HCT116 (cell line): ENCODE data around the gene CACNA1C.

Experiments
- POLR2A ChIP-seq: IDR thresholded peaks from 2 replicates; pipeline ENCODE4 v1.7.0; 2011; ENCODE audit warnings: borderline replicate concordance; ENCODE audit not compliant: insufficient read depth, insufficient read length; ENCODE audit errors: extremely low read depth
- ZNF274 ChIP-seq: fragments of 200-500 bp; sonication (Bioruptor generic); IDR thresholded peaks from 2 replicates; pipeline ENCODE4 v1.6.1; 2014; ENCODE audit warnings: mild to moderate bottlenecking, low read depth, low read length, inconsistent platforms
- TF ChIP-seq, protein P1 (sequence below): IDR thresholded peaks from 2 replicates; pipeline ENCODE4 v1.6.1; 2012

DNA sequence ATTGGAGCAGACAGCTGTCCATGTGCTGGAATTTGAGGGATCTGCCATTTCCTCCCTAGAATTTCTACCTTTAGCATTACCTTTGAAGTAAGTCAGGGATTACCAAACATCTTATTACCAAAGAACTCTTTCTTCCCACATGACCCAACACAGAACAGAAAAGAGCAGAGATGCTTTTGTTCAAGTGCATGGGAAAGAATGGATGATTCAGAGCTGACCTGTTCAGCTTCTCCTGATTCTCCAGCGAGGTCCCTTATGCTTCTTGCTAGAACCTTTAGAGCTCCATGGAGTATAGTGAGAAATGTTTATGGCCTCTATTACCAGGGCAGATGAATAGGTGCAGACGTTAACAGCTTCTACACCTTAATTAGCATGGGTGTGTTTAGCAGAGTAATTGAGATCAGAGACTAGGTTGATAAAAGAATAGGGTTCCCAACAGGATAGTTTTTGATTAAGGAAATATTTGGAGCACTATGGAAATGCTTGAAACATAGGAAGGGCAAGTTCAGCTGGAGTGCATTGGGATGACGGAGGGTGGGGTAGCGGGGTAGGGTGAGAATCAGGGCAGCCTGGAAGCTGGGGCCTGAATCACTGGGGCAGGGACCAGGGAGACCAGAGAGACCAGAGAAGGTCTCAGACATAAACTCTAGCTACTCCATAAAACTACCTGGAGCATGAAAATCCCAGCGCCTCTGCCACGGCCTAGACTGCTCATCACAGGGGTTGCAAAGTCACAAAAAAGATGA lies 223.7 kb downstream of the CACNA1C start:
- TF ChIP-seq ZNF274 (no peak), POLR2A (no peak)
- TF ChIP-seq, protein P1, sequence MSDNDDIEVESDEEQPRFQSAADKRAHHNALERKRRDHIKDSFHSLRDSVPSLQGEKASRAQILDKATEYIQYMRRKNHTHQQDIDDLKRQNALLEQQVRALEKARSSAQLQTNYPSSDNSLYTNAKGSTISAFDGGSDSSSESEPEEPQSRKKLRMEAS = no peak
